Thoracic aorta (tissue), 2 donors: ENCODE data around the gene CTIF. TPM values are rescaled to one million over a fixed set of nuclear protein-coding genes. Genes with fewer than 3 reads are reported as not detected.

Experiments
- ATAC-seq: fragments of 150-250 bp; one replicate; pipeline ENCODE4 v1.8.0; 2017; ENCODE audit warnings: low read depth; ENCODE audit not compliant: insufficient number of reproducible peaks, low FRiP score
- DNase-seq: peaks from one replicate; pipeline ENCODE4 v3.0.0-alpha.2; 2020; ENCODE audit warnings: low spot score
- H3K27ac ChIP-seq, 2 donors: fragments of 200-600 bp; sonication (generic); 1 replicate in 1 of 2; 2 replicates in 1 of 2; pipeline ENCODE4 v1.5.1; 2016; ENCODE audit warnings: mild to moderate bottlenecking in 2 of 2, moderate library complexity in 2 of 2
- H3K27me3 ChIP-seq: fragments of 200-600 bp; sonication (generic); replicated peaks from 2 replicates; pipeline ENCODE4 v1.6.0; 2016; ENCODE audit warnings: mild to moderate bottlenecking; ENCODE audit not compliant: insufficient read depth
- H3K36me3 ChIP-seq: fragments of 200-600 bp; sonication (generic); one replicate; pipeline ENCODE4 v1.5.1; 2016
- H3K4me1 ChIP-seq, 2 donors: fragments of 200-600 bp; sonication (generic); 1 replicate in 1 of 2; 2 replicates in 1 of 2; pipeline versions ENCODE4 v1.5.1 to v1.6.0; 2016; ENCODE audit warnings: low read depth in 2 of 2, mild to moderate bottlenecking in 1 of 2; ENCODE audit not compliant: control insufficient read depth in 1 of 2
- H3K4me3 ChIP-seq: fragments of 200-600 bp; sonication (generic); 2 replicates; pipeline ENCODE4 v1.5.1; 2016; ENCODE audit warnings: mild to moderate bottlenecking
- H3K9me3 ChIP-seq: fragments of 200-600 bp; sonication (generic); 2 replicates; pipeline ENCODE4 v1.5.1; 2016
- total RNA-seq, 2 donors: library from RNA; depleted of rRNA; stranded (reverse); fragments of >200 nt; gene quantifications; one replicate each; pipeline versions ENCODE4 v1.1.0 to v1.2.3, GENCODE V29; 2016
- TF ChIP-seq, protein P1 (sequence below): fragments of 200-600 bp; sonication (generic); IDR thresholded peaks from one replicate; pipeline ENCODE4 v1.5.1; 2019; ENCODE audit warnings: antibody characterized with exemption

CTIF gene
- total RNA-seq, 2 donors from 2014 or later, result 63.3 to 125 TPM

DNA sequence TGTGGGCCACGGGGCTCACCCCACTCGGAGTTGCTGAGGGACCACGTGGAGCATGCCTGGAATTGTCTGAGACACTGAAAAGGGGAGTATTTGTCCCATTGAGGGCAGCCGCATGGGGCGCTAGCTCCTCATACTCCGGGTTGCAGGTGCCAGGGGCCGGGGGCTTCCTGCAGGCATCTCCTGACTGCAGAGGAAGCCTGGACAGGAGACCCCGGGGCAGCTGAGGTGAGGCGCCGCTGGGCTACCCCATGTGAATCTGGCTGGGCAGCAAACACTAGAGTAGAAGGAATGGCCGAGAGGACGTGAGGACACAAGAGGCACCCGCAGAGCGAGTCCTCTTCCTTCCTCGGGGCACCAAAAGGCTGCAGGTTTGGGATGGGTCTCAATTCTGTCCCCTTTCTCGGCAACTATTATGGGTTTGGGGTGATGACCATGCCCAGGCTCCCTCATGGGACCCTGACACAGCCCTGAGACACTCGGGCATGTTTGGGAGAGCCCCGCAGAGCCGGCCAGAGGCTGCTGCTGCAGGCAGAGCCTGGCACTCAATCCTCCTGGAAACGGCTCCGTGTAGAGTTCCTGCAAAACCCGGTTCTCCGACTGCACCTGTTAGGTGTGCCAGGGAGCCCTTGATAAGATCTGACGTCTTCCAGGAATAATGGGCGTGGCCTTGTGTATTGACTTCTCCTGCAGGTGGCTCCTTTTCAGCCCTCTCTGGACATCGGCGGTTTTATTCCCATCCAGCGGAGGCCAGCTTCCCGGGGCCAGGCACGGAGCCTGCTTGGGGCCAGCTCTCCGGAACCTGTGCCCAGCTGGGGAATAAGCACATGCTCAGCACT is 77.0 kb downstream of the CTIF start:
- Histone ChIP-seq H3K27ac (no peak overlapping the region), H3K4me1 (peaks cover 25 to 67% of the 10 kb centered on the region in 2 donors), H3K27me3 (no peaks in the 10 kb centered on the region), H3K9me3 (no peaks in the 10 kb centered on the region), H3K36me3 (no peaks in the 10 kb centered on the region), H3K4me3 (no peak overlapping the region)
- ATAC-seq (no peak), DNase-seq (no peak)
- TF ChIP-seq, protein P1, sequence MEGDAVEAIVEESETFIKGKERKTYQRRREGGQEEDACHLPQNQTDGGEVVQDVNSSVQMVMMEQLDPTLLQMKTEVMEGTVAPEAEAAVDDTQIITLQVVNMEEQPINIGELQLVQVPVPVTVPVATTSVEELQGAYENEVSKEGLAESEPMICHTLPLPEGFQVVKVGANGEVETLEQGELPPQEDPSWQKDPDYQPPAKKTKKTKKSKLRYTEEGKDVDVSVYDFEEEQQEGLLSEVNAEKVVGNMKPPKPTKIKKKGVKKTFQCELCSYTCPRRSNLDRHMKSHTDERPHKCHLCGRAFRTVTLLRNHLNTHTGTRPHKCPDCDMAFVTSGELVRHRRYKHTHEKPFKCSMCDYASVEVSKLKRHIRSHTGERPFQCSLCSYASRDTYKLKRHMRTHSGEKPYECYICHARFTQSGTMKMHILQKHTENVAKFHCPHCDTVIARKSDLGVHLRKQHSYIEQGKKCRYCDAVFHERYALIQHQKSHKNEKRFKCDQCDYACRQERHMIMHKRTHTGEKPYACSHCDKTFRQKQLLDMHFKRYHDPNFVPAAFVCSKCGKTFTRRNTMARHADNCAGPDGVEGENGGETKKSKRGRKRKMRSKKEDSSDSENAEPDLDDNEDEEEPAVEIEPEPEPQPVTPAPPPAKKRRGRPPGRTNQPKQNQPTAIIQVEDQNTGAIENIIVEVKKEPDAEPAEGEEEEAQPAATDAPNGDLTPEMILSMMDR, result no peak

- Histone ChIP-seq H3K4me1 (peaks cover 20 to 58% of the 10 kb centered on the region in 2 donors), H3K4me3 (no peak overlapping the region), H3K9me3 (no peaks in the 10 kb centered on the region), H3K36me3 (no peaks in the 10 kb centered on the region), H3K27ac (peak overlapping the region in 1 of 2 donors; percentile 49), H3K27me3 (no peaks in the 10 kb centered on the region)
- ATAC-seq (no peak), DNase-seq (no peak)
- TF ChIP-seq, protein P1, result no peak
These were observed 77.8 kb downstream of the CTIF start for GRCh38 chr18:48616484-48617255.

DNA sequence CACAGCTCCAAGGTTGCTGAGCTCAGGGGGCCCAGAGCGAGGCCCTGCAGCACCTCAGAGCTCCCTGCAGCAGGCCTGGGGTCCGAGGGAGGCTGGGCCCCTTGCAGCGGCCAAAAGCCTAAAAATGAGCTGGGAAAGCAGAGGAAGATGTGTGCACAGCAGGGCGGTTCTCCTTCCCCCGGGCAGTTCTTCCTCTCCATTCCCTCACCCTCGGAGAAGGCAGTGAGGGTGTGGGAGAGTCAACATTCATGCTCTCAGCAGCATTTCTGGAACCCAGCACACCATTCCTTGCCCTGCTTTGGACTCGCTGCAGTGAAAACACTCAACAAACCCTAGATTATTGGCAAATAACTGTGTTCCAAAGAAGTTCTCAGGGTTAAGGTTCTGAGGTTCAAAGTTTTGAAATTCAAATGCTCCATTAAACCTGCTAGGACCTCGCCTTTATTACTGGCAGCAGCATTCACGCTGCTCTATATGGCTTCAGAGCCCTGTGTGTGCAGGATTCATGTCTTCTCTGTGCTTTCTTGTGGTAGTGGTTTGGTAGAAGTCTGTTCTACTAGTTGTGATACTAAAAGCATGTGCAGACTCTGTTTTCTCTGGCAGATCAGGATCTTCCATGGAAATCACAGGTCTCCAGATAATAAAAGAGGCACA is 79.1 kb downstream of the CTIF start:
- Histone ChIP-seq H3K27me3 (no peaks in the 10 kb centered on the region), H3K36me3 (no peaks in the 10 kb centered on the region), H3K4me1 (peaks cover 29 to 58% of the 10 kb centered on the region in 2 donors), H3K4me3 (no peak overlapping the region), H3K9me3 (no peaks in the 10 kb centered on the region), H3K27ac (peak overlapping the region in 1 of 2 donors; percentile 31)
- DNase-seq (no peak), ATAC-seq (no peak)
- TF ChIP-seq, protein P1, result no peak

DNA sequence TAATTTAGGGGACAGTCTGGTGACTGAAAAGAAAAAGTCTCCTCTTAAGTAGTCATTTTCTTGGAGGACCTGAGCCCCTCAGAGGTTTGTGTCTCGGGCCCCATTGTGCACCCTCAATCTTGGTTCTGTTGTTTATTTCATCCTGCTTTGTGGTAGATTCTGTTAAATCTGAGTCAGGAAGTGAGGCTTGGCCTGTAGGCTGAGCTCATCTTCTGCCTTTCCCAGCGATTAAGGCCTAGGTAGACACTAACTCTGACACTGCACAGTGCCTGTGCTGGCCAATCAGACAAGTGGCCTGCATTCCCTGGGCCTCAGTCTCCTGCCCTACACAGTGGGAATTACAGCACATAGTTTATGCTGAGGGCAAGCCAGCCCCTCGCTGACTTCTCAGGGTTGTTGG is 80.2 kb downstream of the CTIF start:
- ATAC-seq (no peak), DNase-seq (no peak)
- no peak overlapping the region for H3K4me3 ChIP-seq
- H3K9me3 ChIP-seq, result no peaks in the 10 kb centered on the region
- no peak overlapping the region for H3K27ac ChIP-seq
- H3K27me3 ChIP-seq, result no peaks in the 10 kb centered on the region
- TF ChIP-seq, protein P1, result no peak
- H3K36me3 ChIP-seq, result no peaks in the 10 kb centered on the region
- peaks cover 25 to 58% of the 10 kb centered on the region in 2 donors for H3K4me1 ChIP-seq

DNA sequence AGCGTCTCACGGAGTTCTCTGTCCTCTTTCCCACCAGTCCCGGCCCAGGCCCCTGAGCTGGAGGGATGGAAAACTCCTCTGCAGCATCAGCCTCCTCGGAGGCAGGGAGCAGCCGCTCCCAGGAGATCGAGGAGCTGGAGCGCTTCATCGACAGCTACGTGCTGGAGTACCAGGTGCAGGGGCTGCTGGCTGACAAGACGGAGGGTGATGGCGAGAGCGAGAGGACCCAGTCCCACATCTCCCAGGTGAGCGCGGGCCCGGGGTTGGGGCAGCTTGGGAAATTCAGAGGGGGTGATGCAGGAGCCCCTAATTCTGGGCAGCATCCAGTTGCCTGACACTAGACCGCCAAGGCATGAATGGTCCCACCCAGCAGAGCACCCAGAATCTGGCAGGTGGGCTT is 80.7 kb downstream of the CTIF start:
- DNase-seq (no peak), ATAC-seq (no peak)
- no peaks in the 10 kb centered on the region for H3K27me3 ChIP-seq
- H3K9me3 ChIP-seq, result no peaks in the 10 kb centered on the region
- H3K36me3 ChIP-seq, result no peaks in the 10 kb centered on the region
- peaks cover 27 to 57% of the 10 kb centered on the region in 2 donors for H3K4me1 ChIP-seq
- H3K27ac ChIP-seq, result no peak overlapping the region
- TF ChIP-seq, protein P1, result no peak
- H3K4me3 ChIP-seq, result no peak overlapping the region
